Heart left ventricle (tissue), 16 donors: ENCODE results near the gene POLR2C. TPM values are rescaled to one million over a fixed set of nuclear protein-coding genes. Genes with fewer than 3 reads are reported as not detected.
"Not testable (repeated sequence)": the region's sequence is repeated elsewhere in the genome, so short reads cannot be mapped to it uniquely, and the experiment has no call there.

Source experiments
- ATAC-seq, 4 donors: fragments of 200-7000 bp; cut with Tn5 transposase; one replicate each; pipeline ENCODE4 v1.9.1; 2020 to 2022; ENCODE audit warnings: moderate library complexity in 4 of 4, mild to moderate bottlenecking in 3 of 4, moderate number of reproducible peaks in 1 of 4
- DNase-seq, 5 donors: peaks; one replicate each; pipeline ENCODE4 v3.0.0-alpha.2; 2020
- H3K27ac ChIP-seq, 12 donors: fragments of 200-600 bp; sonication (generic) in 4 of 12; one replicate each; pipeline versions ENCODE4 v1.5.0 to v1.8.0; 2016 to 2022; ENCODE audit warnings: mild to moderate bottlenecking in 2 of 12
- H3K27me3 ChIP-seq, 9 donors: fragments of 200-600 bp; sonication (generic) in 2 of 9; one replicate each; pipeline versions ENCODE4 v1.5.1 to v1.8.0; 2016 to 2022; ENCODE audit warnings: mild to moderate bottlenecking in 3 of 9
- H3K36me3 ChIP-seq, 9 donors: fragments of 200-600 bp; sonication (generic) in 2 of 9; one replicate each; pipeline versions ENCODE4 v1.5.0 to v1.8.0; 2018 to 2022; ENCODE audit warnings: mild to moderate bottlenecking in 2 of 9
- H3K4me1 ChIP-seq, 12 donors: fragments of 200-600 bp; sonication (generic) in 4 of 12; one replicate each; pipeline versions ENCODE4 v1.5.0 to v1.8.0; 2016 to 2022; ENCODE audit warnings: mild to moderate bottlenecking in 3 of 12
- H3K4me3 ChIP-seq, 12 donors: fragments of 200-600 bp; sonication (generic) in 4 of 12; one replicate each; pipeline versions ENCODE4 v1.5.0 to v1.8.0; 2017 to 2022; ENCODE audit warnings: mild to moderate bottlenecking in 9 of 12, moderate library complexity in 4 of 12
- H3K9me3 ChIP-seq, 12 donors: fragments of 200-600 bp; sonication (generic) in 4 of 12; one replicate each; pipeline versions ENCODE4 v1.5.0 to v1.8.0; 2016 to 2022; ENCODE audit warnings: mild to moderate bottlenecking in 1 of 12
- POLR2A ChIP-seq, 2 donors: fragments of 450-650 bp; IDR thresholded peaks; one replicate each; pipeline ENCODE4 v1.6.1; 2017; ENCODE audit warnings: antibody characterized with exemption in 2 of 2, mild to moderate bottlenecking in 2 of 2, moderate library complexity in 2 of 2
- whole genome bisulfite sequencing, 4 donors: extraction: QIAGEN DNeasy Blood & Tissue Kit in 2 of 4; methylation state at CpG; one replicate each; pipeline versions ENCODE4 v1.1.5 to v1.1.7; 2013 to 2018; 5-methylcytosine and 5-hydroxymethylcytosine counted together
- intact Hi-C, 10 donors: fragments of 100-400 bp; cut with DNase I; formaldehyde crosslinking; loops; one replicate each; pipeline versions ENCODE4 v1.11.1 to v1.14.2; 2022
- polyA plus RNA-seq, 2 donors: library from polyadenylated mRNA; stranded (reverse); fragments of 200-250 nt; gene quantifications; one replicate each; pipeline ENCODE4 v1.2.3, GENCODE V29; 2013
- total RNA-seq, 9 donors: library from RNA; depleted of rRNA in 2 of 9; stranded (reverse); fragments of >200 nt in 2 of 9; fragmentation: NEBNext Ultra II Directional in 3 of 9; extraction: Animal tissue kit (Norgen Biotek cat#: 25700) in 3 of 9; gene quantifications; one replicate each; pipeline versions ENCODE4 v1.1.0 to v1.2.4, GENCODE V29; 2016 to 2023
- TF ChIP-seq, protein P1 (sequence below), 12 donors: fragments of 200-600 bp; sonication (generic) in 4 of 12; IDR thresholded peaks; one replicate each; pipeline versions ENCODE4 v1.5.0 to v1.8.0; 2018 to 2022; ENCODE audit warnings: antibody characterized with exemption in 12 of 12, mild to moderate bottlenecking in 5 of 12
- donor health status: ischemic (EF 13 %, LVEDD 7.1; RV severe dilation, severe dysfunction).
- donor health status: healthy with polysubstance abuse.
- donor health status: DM: no; HTN: yes; CAD: no.
- donor health status: DM: no; HTN: no; CAD: no.
- donor health status: ischemic (EF 25% LVEDD 6.9; RV normal size, moderate dysfunction).
- donor health status: ischemic (EF 25% LVEDD 5.7; RV mildly dilated, moderate dysfunction).
- donor health status: healthy.
- donor health status: DM: yes; HTN: yes; CAD: no.
- donor health status: ischemic (EF 35%, LVEDD 5.7; RV mildly dilated, moderate dysfunction).
- donor health status: nonischemic (EF 11% LVEDD 7.7; RV severe dilation, severe dysfunction).
- donor health status: DM: yes; HTN: yes; CAD: no.
- donor health status: PGD.
- donor health status: ischemic (EF 29% LVEDD 5.4; RV normal size, mild dysfunction).
- donor health status: nonischemic (EF 23%, LVEDD 6.1; RV moderate dilation, normal function).

The POLR2C gene
- total and polyA plus RNA-seq, 11 donors: 19.9 to 99.8 (median 48.7) TPM

DNA sequence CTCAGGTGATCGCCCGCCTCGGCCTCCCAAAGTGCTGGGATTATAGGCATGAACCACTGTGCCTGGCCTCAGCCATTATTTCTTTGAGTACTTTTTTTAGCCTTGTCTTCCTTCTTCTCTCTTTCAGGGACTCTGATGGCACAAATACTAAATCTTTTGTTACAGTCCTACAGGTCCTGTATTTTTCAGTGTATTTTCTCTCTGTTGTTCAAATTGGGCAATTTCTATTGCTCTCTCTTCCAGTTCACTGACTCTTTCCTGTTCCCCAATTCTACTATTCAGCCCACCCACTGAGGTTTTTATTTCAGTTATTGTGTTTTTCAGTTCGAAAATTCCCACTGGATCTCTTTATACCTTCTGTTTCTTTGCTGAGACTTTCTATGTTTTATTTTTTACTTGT, 31.3 kb downstream of the POLR2C start:
- Histone ChIP-seq H3K4me1 (no peaks in the 10 kb centered on the region), H3K4me3 (no peak overlapping the region), H3K9me3 (no peaks in the 10 kb centered on the region), H3K27me3 (no peaks in the 10 kb centered on the region), H3K36me3 (no peaks in the 10 kb centered on the region), H3K27ac (no peak overlapping the region)
- DNase-seq (no peak), ATAC-seq (no peak)
- intact Hi-C loops: no loop called here
- 88 to 96% (median 93%) methylated on average over 4 of the region's 4 CpGs for WGBS, 4 donors
- no peak for TF ChIP-seq POLR2A (IDR thresholded peaks at IDR 0.05)
- TF ChIP-seq, protein P1, sequence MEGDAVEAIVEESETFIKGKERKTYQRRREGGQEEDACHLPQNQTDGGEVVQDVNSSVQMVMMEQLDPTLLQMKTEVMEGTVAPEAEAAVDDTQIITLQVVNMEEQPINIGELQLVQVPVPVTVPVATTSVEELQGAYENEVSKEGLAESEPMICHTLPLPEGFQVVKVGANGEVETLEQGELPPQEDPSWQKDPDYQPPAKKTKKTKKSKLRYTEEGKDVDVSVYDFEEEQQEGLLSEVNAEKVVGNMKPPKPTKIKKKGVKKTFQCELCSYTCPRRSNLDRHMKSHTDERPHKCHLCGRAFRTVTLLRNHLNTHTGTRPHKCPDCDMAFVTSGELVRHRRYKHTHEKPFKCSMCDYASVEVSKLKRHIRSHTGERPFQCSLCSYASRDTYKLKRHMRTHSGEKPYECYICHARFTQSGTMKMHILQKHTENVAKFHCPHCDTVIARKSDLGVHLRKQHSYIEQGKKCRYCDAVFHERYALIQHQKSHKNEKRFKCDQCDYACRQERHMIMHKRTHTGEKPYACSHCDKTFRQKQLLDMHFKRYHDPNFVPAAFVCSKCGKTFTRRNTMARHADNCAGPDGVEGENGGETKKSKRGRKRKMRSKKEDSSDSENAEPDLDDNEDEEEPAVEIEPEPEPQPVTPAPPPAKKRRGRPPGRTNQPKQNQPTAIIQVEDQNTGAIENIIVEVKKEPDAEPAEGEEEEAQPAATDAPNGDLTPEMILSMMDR (IDR thresholded peaks at IDR 0.05): no peak

DNA sequence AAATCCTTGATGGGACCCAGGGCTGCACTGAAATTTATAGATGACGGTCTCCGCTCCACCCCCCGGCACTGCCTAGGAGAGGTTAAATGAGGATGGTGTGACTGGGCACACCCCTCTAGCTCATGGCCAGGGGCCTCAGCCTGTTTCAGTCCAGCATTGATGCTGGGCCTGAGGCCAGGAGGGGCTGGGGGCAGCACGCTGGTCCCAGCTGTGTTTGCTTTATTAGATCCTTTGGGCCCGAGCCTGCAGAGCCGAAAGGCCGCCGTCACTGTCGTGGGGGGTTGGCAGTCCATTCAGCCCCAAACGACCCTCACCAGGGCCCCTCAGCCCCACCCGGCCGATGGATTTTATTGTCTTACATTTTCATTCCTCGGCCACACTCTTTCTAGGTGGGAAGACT, 34.6 kb downstream of the POLR2C start:
- peaks cover 0 to 2% (median 0%) of the 10 kb centered on the region in 12 donors for H3K4me1 ChIP-seq
- TF ChIP-seq, protein P1 (IDR thresholded peaks at IDR 0.05): no peak
- TF ChIP-seq POLR2A (IDR thresholded peaks at IDR 0.05): no peak
- WGBS, 4 donors: 79 to 94% (median 84%) methylated on average over 13 of the region's 13 CpGs
- no peak overlapping the region for H3K27ac ChIP-seq
- H3K36me3 ChIP-seq: no peaks in the 10 kb centered on the region
- peak in 2 of 5 donors; percentile 11 to 20 for DNase-seq
- no peaks in the 10 kb centered on the region for H3K27me3 ChIP-seq
- no peak overlapping the region for H3K4me3 ChIP-seq
- ATAC-seq: no peak
- intact Hi-C loops: no loop called here
- no peaks in the 10 kb centered on the region for H3K9me3 ChIP-seq

DNA sequence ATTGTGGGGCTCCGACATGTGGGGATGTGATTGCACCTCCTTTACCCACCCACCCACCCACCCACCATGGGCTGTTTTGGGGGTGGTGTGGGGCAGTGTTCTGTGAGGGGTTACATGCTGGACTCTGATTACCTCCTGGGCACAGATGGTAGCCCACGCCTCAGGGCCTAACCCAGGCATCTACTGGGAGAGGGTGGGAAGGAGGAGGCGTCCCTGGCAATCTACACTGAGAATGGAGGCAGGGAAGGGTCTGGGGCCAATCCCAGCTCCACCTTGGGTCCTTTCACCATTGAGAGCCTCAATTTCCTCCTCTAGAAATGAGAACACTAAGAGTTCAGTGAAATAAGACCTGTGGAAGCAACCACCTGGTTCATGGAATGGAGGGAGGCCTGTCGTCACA, 35.6 kb downstream of the POLR2C start:
- no peaks in the 10 kb centered on the region for H3K9me3 ChIP-seq
- no peak overlapping the region for H3K4me3 ChIP-seq
- no peak for TF ChIP-seq POLR2A (IDR thresholded peaks at IDR 0.05)
- TF ChIP-seq, protein P1 (IDR thresholded peaks at IDR 0.05): no peak
- peaks cover 0 to 2% (median 0%) of the 10 kb centered on the region in 12 donors for H3K4me1 ChIP-seq
- no peak overlapping the region for H3K27ac ChIP-seq
- WGBS, 4 donors: 92 to 95% (median 95%) methylated on average over 4 of the region's 4 CpGs
- intact Hi-C loops: no loop called here
- H3K36me3 ChIP-seq: no peaks in the 10 kb centered on the region
- ATAC-seq: no peak
- H3K27me3 ChIP-seq: no peaks in the 10 kb centered on the region
- DNase-seq: peak in 1 of 5 donors; percentile 14

DNA sequence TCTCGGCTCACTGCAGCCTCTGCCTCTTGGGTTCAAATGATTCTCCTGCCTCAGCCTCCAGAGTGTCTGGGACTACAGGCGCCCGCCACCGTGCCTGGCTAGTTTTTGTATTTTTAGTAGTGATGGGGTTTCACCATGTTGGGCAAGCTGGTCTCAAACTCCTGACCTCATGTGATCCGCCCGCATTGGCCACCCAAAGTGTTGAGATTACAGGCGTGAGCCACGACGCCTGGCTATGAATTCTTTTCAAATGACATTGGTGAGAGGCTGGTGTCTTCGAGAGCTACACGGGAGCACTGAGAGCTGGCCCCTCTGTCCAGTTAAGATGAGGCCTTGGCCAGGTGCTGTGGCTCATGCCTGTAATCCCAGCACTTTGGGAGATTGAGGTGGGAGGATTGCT, 37.5 kb downstream of the POLR2C start:
- H3K27ac ChIP-seq, H3K27me3 ChIP-seq, H3K4me1 ChIP-seq, intact Hi-C loops, H3K9me3 ChIP-seq, H3K36me3 ChIP-seq, ATAC-seq, H3K4me3 ChIP-seq: not testable (repeated sequence)
- DNase-seq: peak in 1 of 5 donors; percentile 28
- 84 to 90% (median 87%) methylated on average over 11 of the region's 11 CpGs for WGBS, 4 donors

DNA sequence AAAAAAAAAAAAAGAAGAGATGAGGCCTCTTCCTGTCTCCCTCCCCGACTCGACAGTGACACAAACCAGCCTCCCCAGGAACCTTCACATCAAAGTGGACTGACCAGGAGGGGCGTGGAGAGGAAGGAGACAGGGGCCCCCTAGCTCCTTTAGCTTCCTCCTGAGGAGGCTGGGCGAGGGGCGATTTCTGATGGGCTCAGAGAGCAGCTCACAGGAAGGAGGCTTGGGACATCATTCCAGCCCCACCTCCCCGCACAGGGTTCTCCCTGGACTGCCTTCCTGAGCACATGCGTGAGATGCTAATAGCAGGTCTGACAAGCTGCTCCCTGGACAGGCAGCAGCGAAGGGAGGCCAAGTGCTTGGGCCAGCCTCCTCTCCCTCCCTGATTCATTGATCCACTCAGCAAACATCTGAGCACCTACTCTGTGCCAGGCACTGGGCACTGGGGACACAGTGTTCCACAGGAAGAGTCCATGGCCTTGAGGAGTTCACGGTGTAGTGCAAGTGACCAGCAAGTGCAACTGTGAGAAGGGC, 38.2 kb downstream of the POLR2C start:
- DNase-seq: peak in 2 of 5 donors; percentile 21 to 42
- TF ChIP-seq POLR2A (IDR thresholded peaks at IDR 0.05): no peak
- TF ChIP-seq, protein P1 (IDR thresholded peaks at IDR 0.05): no peak
- ATAC-seq: peak in 1 of 4 donors; percentile 29

More for the DNA sequence above, 38.2 kb downstream of the POLR2C start:
- H3K36me3 ChIP-seq: no peaks in the 10 kb centered on the region
- H3K4me3 ChIP-seq: no peak overlapping the region
- intact Hi-C loops: no loop called here
- peaks cover 0 to 6% (median 0%) of the 10 kb centered on the region in 12 donors for H3K4me1 ChIP-seq
- H3K9me3 ChIP-seq: no peaks in the 10 kb centered on the region
- no peak overlapping the region for H3K27ac ChIP-seq
- 50 to 53% (median 51%) methylated on average over 7 to 9 of the region's 9 CpGs for WGBS, 4 donors
- H3K27me3 ChIP-seq: no peaks in the 10 kb centered on the region
